Measurements from ENCODE around the gene MYCBP.
"Not testable (repeated sequence)": the region's sequence is repeated elsewhere in the genome, so short reads cannot be mapped to it uniquely, and the experiment has no call there.

MYCBP gene

GRCh38 chr1:38873027-38873969 lies at the start of gene MYCBP:
Gene MYCBP (minus strand): TSS chr1:38873348. CDS start chr1:38873305, 43 bp downstream.
- Mint-ChIP-seq H3K36me3 (peaks cover 2% of the 10 kb centered on the region), H3K4me1 (peaks cover 30% of the 10 kb centered on the region), H3K27me3 (no peaks in the 10 kb centered on the region), H3K9me3 (no peaks in the 10 kb centered on the region), H3K4me3 (peak within 1 kb of the TSS; percentile 93), H3K27ac (peak within 1 kb of the TSS; percentile 70)

GRCh38 chr1:38919130-38919529 lies 46.0 kb upstream of the MYCBP start:
- Mint-ChIP-seq H3K27me3 (no peaks in the 10 kb centered on the region), H3K4me1 (no peaks in the 10 kb centered on the region), H3K4me3 (no peak overlapping the region), H3K36me3 (no peaks in the 10 kb centered on the region), H3K27ac (no peak overlapping the region), H3K9me3 (no peaks in the 10 kb centered on the region)

GRCh38 chr1:38918568-38918967 lies 45.4 kb upstream of the MYCBP start:
- Mint-ChIP-seq H3K27me3 (no peaks in the 10 kb centered on the region), H3K4me3 (no peak overlapping the region), H3K27ac (no peak overlapping the region), H3K4me1 (no peaks in the 10 kb centered on the region), H3K36me3 (no peaks in the 10 kb centered on the region), H3K9me3 (no peaks in the 10 kb centered on the region)

- H3K27ac Mint-ChIP-seq, result no peak overlapping the region
- no peaks in the 10 kb centered on the region for H3K36me3 Mint-ChIP-seq
- H3K4me1 Mint-ChIP-seq, result no peaks in the 10 kb centered on the region
- H3K9me3 Mint-ChIP-seq, result no peaks in the 10 kb centered on the region
- no peaks in the 10 kb centered on the region for H3K27me3 Mint-ChIP-seq
- no peak overlapping the region for H3K4me3 Mint-ChIP-seq
Observed at GRCh38 chr1:38917772-38918171, 44.6 kb upstream of the MYCBP start.

GRCh38 chr1:38917337-38917736 lies 44.2 kb upstream of the MYCBP start:
- Mint-ChIP-seq H3K4me1 (no peaks in the 10 kb centered on the region), H3K27ac (no peak overlapping the region), H3K27me3 (no peaks in the 10 kb centered on the region), H3K36me3 (no peaks in the 10 kb centered on the region), H3K4me3 (no peak overlapping the region), H3K9me3 (no peaks in the 10 kb centered on the region)

- Mint-ChIP-seq H3K4me1 (no peaks in the 10 kb centered on the region), H3K9me3 (no peaks in the 10 kb centered on the region), H3K4me3 (no peak overlapping the region), H3K27ac (no peak overlapping the region), H3K27me3 (no peaks in the 10 kb centered on the region), H3K36me3 (no peaks in the 10 kb centered on the region)
Observed at GRCh38 chr1:38915352-38915948, 42.3 kb upstream of the MYCBP start.

- H3K27me3 Mint-ChIP-seq, H3K27ac Mint-ChIP-seq, H3K36me3 Mint-ChIP-seq, H3K4me3 Mint-ChIP-seq, H3K4me1 Mint-ChIP-seq, H3K9me3 Mint-ChIP-seq: not testable (repeated sequence)
Observed at GRCh38 chr1:38914908-38915307, 41.8 kb upstream of the MYCBP start.

GRCh38 chr1:38908821-38909220 lies 35.7 kb upstream of the MYCBP start:
- Mint-ChIP-seq H3K36me3 (no peaks in the 10 kb centered on the region), H3K4me1 (no peaks in the 10 kb centered on the region), H3K27ac (no peak overlapping the region), H3K9me3 (no peaks in the 10 kb centered on the region), H3K4me3 (no peak overlapping the region), H3K27me3 (no peaks in the 10 kb centered on the region)

- no peaks in the 10 kb centered on the region for H3K36me3 Mint-ChIP-seq
- H3K4me1 Mint-ChIP-seq, result no peaks in the 10 kb centered on the region
- no peak overlapping the region for H3K4me3 Mint-ChIP-seq
- no peak overlapping the region for H3K27ac Mint-ChIP-seq
- H3K27me3 Mint-ChIP-seq, result no peaks in the 10 kb centered on the region
- no peaks in the 10 kb centered on the region for H3K9me3 Mint-ChIP-seq
Observed at GRCh38 chr1:38905985-38906384, 32.8 kb upstream of the MYCBP start.

- H3K9me3 Mint-ChIP-seq, result no peaks in the 10 kb centered on the region
- no peaks in the 10 kb centered on the region for H3K4me1 Mint-ChIP-seq
- no peaks in the 10 kb centered on the region for H3K36me3 Mint-ChIP-seq
- no peak overlapping the region for H3K4me3 Mint-ChIP-seq
- H3K27ac Mint-ChIP-seq, result no peak overlapping the region
- H3K27me3 Mint-ChIP-seq, result no peaks in the 10 kb centered on the region
Observed at GRCh38 chr1:38899560-38899959, 26.4 kb upstream of the MYCBP start.

- no peaks in the 10 kb centered on the region for H3K9me3 Mint-ChIP-seq
- H3K4me3 Mint-ChIP-seq, result no peak overlapping the region
- H3K4me1 Mint-ChIP-seq, result no peaks in the 10 kb centered on the region
- H3K36me3 Mint-ChIP-seq, result no peaks in the 10 kb centered on the region
- no peak overlapping the region for H3K27ac Mint-ChIP-seq
- no peaks in the 10 kb centered on the region for H3K27me3 Mint-ChIP-seq
Observed at GRCh38 chr1:38898653-38899230, 25.6 kb upstream of the MYCBP start.

GRCh38 chr1:38896169-38896568 lies 23.0 kb upstream of the MYCBP start:
- no peaks in the 10 kb centered on the region for H3K9me3 Mint-ChIP-seq
- no peak overlapping the region for H3K27ac Mint-ChIP-seq
- H3K36me3 Mint-ChIP-seq, result no peaks in the 10 kb centered on the region
- H3K4me3 Mint-ChIP-seq, result no peak overlapping the region
- no peaks in the 10 kb centered on the region for H3K4me1 Mint-ChIP-seq
- H3K27me3 Mint-ChIP-seq, result no peaks in the 10 kb centered on the region

- no peaks in the 10 kb centered on the region for H3K9me3 Mint-ChIP-seq
- H3K4me3 Mint-ChIP-seq, result no peak overlapping the region
- H3K27me3 Mint-ChIP-seq, result no peaks in the 10 kb centered on the region
- H3K36me3 Mint-ChIP-seq, result no peaks in the 10 kb centered on the region
- no peaks in the 10 kb centered on the region for H3K4me1 Mint-ChIP-seq
- no peak overlapping the region for H3K27ac Mint-ChIP-seq
Observed at GRCh38 chr1:38892976-38893375, 19.8 kb upstream of the MYCBP start.

GRCh38 chr1:38891753-38892152 lies 18.6 kb upstream of the MYCBP start:
- no peaks in the 10 kb centered on the region for H3K27me3 Mint-ChIP-seq
- no peak overlapping the region for H3K4me3 Mint-ChIP-seq
- H3K36me3 Mint-ChIP-seq, result no peaks in the 10 kb centered on the region
- no peaks in the 10 kb centered on the region for H3K4me1 Mint-ChIP-seq
- no peak overlapping the region for H3K27ac Mint-ChIP-seq
- no peaks in the 10 kb centered on the region for H3K9me3 Mint-ChIP-seq

GRCh38 chr1:38889589-38889988 lies 16.4 kb upstream of the MYCBP start:
- no peaks in the 10 kb centered on the region for H3K36me3 Mint-ChIP-seq
- H3K4me3 Mint-ChIP-seq, result no peak overlapping the region
- no peaks in the 10 kb centered on the region for H3K27me3 Mint-ChIP-seq
- H3K27ac Mint-ChIP-seq, result no peak overlapping the region
- no peaks in the 10 kb centered on the region for H3K9me3 Mint-ChIP-seq
- H3K4me1 Mint-ChIP-seq, result no peaks in the 10 kb centered on the region
